Epithelial cell of proximal tubule (primary cell): ENCODE data around the gene UBN2. TPM values are rescaled to one million over a fixed set of nuclear protein-coding genes. Genes with fewer than 3 reads are reported as not detected.
"Not testable (repeated sequence)": the region's sequence is repeated elsewhere in the genome, so short reads cannot be mapped to it uniquely, and the experiment has no call there.

ENCODE experiments used
- DNase-seq: peaks from one replicate; pipeline ENCODE4 v3.0.0-alpha.2; 2011; ENCODE audit warnings: low read depth
- H3K4me3 ChIP-seq: 2 replicates; pipeline ENCODE4 v1.5.1; 2011; ENCODE audit warnings: low read depth, mild to moderate bottlenecking, low read length
- total RNA-seq: library from RNA; depleted of rRNA; stranded (reverse); fragments of >200 nt; gene quantifications from 2 replicates; pipeline ENCODE4 v1.2.3, GENCODE V29; 2015
- TF ChIP-seq, protein P1 (sequence below): conservative IDR thresholded peaks from 2 replicates; pipeline ENCODE4 v1.5.1; 2012; ENCODE audit warnings: low read depth, mild to moderate bottlenecking, low read length

The UBN2 gene
- total RNA-seq, 1 donor from 2014 or later = 2.9 TPM

DNA sequence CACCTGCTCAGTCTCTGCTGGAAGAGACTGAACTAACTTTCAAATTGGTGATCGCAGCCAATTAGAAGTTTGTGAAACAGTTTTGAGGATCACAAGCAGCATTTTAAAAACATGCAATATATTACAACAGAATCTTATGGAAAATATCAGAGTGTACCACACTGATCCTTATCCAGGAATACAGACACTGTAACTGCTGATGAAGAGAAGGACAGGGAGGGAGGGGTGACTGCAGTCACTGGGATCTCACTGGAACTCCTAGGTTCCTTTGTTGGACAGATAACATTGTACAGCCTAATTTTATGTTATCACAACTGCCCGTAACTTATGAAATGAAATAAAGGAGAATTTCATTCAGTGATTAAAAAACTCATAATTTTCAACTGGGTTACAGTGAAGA is 6.8 kb upstream of the UBN2 start:
- DNase-seq = no peak
- TF ChIP-seq, protein P1, sequence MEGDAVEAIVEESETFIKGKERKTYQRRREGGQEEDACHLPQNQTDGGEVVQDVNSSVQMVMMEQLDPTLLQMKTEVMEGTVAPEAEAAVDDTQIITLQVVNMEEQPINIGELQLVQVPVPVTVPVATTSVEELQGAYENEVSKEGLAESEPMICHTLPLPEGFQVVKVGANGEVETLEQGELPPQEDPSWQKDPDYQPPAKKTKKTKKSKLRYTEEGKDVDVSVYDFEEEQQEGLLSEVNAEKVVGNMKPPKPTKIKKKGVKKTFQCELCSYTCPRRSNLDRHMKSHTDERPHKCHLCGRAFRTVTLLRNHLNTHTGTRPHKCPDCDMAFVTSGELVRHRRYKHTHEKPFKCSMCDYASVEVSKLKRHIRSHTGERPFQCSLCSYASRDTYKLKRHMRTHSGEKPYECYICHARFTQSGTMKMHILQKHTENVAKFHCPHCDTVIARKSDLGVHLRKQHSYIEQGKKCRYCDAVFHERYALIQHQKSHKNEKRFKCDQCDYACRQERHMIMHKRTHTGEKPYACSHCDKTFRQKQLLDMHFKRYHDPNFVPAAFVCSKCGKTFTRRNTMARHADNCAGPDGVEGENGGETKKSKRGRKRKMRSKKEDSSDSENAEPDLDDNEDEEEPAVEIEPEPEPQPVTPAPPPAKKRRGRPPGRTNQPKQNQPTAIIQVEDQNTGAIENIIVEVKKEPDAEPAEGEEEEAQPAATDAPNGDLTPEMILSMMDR = no peak

DNA sequence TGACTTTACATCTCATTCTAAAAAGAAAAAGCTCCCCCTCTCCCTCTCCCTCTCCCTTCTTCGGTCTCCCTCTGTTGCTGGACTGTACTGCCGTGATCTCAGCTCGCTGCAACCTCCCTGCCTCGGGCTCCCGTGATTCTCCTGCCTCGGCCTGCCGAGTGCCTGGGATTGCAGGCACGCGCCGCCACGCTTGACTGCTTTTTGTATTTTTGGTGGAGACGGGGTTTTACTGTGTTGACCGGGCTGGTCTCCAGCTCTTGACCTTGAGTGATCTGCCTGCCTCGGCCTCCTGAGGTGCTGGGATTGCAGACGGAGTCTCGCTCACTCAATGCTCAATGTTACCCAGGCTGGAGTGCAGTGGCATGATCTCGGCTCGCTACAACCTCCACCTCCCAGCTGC is 6.2 kb upstream of the UBN2 start:
- not testable (repeated sequence) for DNase-seq, H3K4me3 ChIP-seq

More for the DNA sequence above, 6.8 kb upstream of the UBN2 start:
- H3K4me3 ChIP-seq = no peak overlapping the region

DNA sequence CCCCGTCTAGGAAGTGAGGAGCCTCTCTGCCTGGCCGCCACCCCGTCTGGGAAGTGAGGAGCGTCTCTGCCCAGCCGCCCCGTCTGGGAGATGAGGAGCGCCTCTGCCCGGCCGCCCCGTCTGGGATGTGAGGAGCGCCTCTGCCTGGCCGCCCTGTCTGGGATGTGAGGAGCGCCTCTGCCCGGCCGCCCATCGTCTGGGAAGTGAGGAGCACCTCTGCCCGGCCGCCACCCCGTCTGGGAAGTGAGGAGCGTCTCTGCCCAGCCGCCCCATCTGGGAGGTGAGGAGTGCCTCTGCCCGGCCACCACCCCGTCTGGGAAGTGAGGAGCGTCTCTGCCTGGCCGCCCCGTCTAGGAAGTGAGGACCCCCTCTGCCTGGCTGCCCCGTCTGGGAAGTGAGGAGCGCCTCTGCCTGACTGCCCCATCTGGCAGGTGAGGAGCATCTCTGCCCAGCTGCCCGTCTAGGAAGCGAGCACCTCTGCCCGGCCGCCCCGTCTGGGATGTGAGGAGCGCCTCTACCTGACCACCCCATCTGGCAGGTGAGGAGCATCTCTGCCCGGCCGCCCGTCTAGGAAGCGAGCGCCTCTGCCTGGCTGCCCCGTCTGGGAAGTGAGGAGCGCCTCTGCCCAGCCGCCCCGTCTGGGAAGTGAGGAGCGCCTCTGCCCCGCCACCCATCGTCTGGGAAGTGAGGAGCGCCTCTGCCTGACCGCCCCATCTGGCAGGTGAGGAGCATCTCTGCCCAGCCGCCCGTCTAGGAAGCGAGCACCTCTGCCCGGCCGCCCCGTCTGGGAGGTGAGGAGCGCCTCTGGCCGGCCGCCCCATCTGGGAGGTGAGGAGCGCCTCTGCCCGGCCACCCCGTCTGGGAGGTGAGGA is 5.5 kb upstream of the UBN2 start:
- not testable (repeated sequence) for H3K4me3 ChIP-seq, DNase-seq

DNA sequence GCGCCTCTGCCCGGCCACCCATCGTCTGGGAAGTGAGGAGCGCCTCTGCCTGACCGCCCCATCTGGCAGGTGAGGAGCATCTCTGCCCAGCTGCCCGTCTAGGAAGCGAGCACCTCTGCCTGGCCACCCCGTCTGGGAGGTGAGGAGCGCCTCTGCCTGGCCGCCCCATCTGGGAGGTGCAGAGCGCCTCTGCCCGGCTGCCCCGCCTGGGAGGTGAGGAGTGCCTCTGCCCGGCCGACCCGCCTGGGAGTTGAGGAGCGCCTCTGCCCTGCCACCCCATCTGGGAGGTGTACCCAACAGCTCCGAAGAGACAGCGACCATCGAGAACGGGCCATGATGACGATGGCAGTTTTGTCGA is 4.9 kb upstream of the UBN2 start:
- not testable (repeated sequence) for H3K4me3 ChIP-seq, DNase-seq

DNA sequence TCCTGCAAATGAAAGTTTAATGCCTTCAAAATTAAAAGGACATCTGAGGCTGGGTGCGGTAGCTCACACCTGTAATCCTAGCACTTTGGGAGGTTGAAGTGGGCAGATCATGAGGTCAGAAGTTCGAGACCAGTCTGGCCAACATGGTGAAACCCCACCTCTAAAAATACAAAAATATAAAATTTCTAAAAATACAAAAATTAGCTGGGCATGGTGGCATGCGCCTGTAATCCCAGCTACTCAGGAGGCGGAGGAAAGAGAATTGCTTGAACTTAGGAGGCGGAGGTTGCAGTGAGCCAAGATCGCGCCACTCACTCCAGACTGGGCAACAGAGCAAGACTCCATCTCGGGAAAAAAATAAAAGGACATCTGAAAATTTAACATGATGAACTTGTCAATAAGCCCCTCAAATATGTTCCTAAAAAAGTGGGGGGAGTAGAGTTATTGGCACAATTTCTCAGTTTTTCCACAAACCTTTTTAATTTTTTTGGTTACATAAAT is 4.0 kb upstream of the UBN2 start:
- not testable (repeated sequence) for H3K4me3 ChIP-seq, DNase-seq

GRCh38 chr7:139230023-139230422 is 1.0 kb upstream of the UBN2 start:
- TF ChIP-seq, protein P1 = no peak
- no peak for DNase-seq
- peak overlapping the region; percentile 93 for H3K4me3 ChIP-seq

- TF ChIP-seq, protein P1 = no peak
- peak overlapping the region; percentile 93 for H3K4me3 ChIP-seq
- no peak for DNase-seq
Observed at GRCh38 chr7:139230484-139230773, 608 bp upstream of the UBN2 start.

DNA sequence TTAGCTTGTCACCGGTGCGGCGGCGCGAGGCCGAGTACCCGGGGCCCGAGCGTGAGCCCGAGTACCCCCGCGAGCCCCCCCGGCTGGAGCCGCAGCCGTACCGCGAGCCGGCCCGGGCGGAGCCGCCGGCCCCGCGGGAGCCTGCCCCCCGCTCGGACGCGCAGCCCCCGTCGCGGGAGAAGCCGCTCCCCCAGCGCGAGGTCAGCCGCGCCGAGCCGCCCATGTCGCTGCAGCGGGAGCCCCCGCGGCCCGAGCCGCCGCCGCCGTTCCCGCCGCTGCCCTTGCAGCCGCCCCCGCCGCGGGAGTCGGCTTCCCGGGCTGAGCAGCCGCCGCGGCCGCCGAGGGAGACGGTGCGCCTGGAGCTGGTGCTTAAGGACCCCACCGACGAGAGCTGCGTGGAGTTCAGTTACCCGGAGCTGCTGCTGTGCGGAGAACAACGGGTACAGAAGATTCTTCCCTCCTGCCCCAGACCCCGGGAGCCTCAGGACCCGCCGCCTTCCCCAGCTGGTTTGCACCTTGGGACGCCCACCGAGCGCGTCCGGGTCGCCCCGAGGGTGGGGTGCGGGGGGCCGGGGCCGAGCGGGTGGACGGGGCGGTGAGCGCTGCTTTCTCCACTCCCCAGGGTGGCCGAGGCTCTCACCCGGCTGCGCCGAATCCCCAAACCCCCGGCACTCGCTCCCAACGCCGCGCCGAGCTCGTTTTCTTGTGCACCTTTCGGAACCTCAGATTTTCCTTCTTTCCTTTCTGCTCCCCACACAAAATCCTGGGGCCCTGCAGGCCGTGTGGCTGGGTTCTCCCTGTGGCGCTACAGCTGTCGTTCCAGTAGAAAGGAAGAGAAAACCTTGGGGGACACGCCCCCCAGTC is 708 bp downstream of the UBN2 start:
- H3K4me3 ChIP-seq = peak overlapping the region; percentile 93
- TF ChIP-seq, protein P1 = no peak
- DNase-seq = no peak

GRCh38 chr7:139232377-139232717 is 1.3 kb downstream of the UBN2 start:
- TF ChIP-seq, protein P1 = no peak
- DNase-seq = no peak
- H3K4me3 ChIP-seq = peak overlapping the region; percentile 93
